Gastroesophageal sphincter (tissue), 4 donors: Measurements from ENCODE around the gene PPM1H. TPM values are rescaled to one million over a fixed set of nuclear protein-coding genes. Genes with fewer than 3 reads are reported as not detected.
A peak's percentile ranks its signal among the peaks of the same experiment; 100 is the strongest.

Source experiments
- ATAC-seq: fragments of 150-250 bp; one replicate; pipeline ENCODE4 v1.9.1; 2016; ENCODE audit warnings: mild to moderate bottlenecking, moderate library complexity
- H3K27ac ChIP-seq, 4 donors: fragments of 200-600 bp; sonication (generic) in 3 of 4; 1 replicate in 3 of 4; 2 replicates in 1 of 4; pipeline ENCODE4 v1.5.1; 2016 to 2019
- H3K27me3 ChIP-seq: fragments of 200-600 bp; sonication (generic); one replicate; pipeline ENCODE4 v1.5.1; 2019
- H3K36me3 ChIP-seq, 2 donors: fragments of 200-600 bp; sonication (generic); one replicate each; pipeline ENCODE4 v1.5.1; 2019; ENCODE audit warnings: control low read depth in 1 of 2
- H3K4me1 ChIP-seq, 3 donors: fragments of 200-600 bp; sonication (generic); 1 replicate in 2 of 3; 2 replicates in 1 of 3; pipeline ENCODE4 v1.5.1; 2016 to 2019; ENCODE audit warnings: control low read depth in 2 of 3
- H3K4me3 ChIP-seq, 2 donors: fragments of 200-600 bp; sonication (generic); one replicate each; pipeline ENCODE4 v1.5.1; 2019; ENCODE audit warnings: mild to moderate bottlenecking in 1 of 2, moderate library complexity in 1 of 2
- H3K9me3 ChIP-seq, 3 donors: fragments of 200-600 bp; sonication (generic); one replicate each; pipeline ENCODE4 v1.5.1; 2017 to 2019; ENCODE audit warnings: control low read depth in 2 of 3
- EP300 ChIP-seq: sonication (generic); formaldehyde crosslinking; IDR thresholded peaks from one replicate; pipeline ENCODE4 v1.6.1; 2017; ENCODE audit warnings: antibody characterized with exemption, mild to moderate bottlenecking
- POLR2A ChIP-seq, 2 donors: fragments of 450-650 bp; IDR thresholded peaks; one replicate each; pipeline ENCODE4 v1.6.1; 2017; ENCODE audit warnings: antibody characterized with exemption in 2 of 2, mild to moderate bottlenecking in 2 of 2, moderate library complexity in 1 of 2
- POLR2AphosphoS5 ChIP-seq: sonication (generic); formaldehyde crosslinking; IDR thresholded peaks from one replicate; pipeline ENCODE4 v1.6.1; 2017; ENCODE audit warnings: antibody characterized with exemption
- WGBS, 2 donors: methylation state at CpG; one replicate each; pipeline ENCODE4 v1.1.5; 2018; ENCODE audit warnings: low coverage in 1 of 2; 5-methylcytosine and 5-hydroxymethylcytosine counted together
- total RNA-seq, 4 donors: library from RNA; depleted of rRNA; stranded (reverse); fragments of >200 nt; gene quantifications; one replicate each; pipeline ENCODE4 v1.1.0, GENCODE V29; 2016
- TF ChIP-seq, protein P1 (sequence below), 4 experiments: fragments of 200-600 bp in 2 of 4; fragments of 450-650 bp in 2 of 4; sonication (generic) in 1 of 4; IDR thresholded peaks; one replicate each; pipeline ENCODE4 v1.5.1; 2017 to 2019; ENCODE audit warnings: antibody characterized with exemption in 4 of 4, mild to moderate bottlenecking in 2 of 4, moderate library complexity in 2 of 4

PPM1H gene
- total RNA-seq, 4 donors from 2014 or later: 1.3 to 1.9 (median 1.6) TPM

DNA sequence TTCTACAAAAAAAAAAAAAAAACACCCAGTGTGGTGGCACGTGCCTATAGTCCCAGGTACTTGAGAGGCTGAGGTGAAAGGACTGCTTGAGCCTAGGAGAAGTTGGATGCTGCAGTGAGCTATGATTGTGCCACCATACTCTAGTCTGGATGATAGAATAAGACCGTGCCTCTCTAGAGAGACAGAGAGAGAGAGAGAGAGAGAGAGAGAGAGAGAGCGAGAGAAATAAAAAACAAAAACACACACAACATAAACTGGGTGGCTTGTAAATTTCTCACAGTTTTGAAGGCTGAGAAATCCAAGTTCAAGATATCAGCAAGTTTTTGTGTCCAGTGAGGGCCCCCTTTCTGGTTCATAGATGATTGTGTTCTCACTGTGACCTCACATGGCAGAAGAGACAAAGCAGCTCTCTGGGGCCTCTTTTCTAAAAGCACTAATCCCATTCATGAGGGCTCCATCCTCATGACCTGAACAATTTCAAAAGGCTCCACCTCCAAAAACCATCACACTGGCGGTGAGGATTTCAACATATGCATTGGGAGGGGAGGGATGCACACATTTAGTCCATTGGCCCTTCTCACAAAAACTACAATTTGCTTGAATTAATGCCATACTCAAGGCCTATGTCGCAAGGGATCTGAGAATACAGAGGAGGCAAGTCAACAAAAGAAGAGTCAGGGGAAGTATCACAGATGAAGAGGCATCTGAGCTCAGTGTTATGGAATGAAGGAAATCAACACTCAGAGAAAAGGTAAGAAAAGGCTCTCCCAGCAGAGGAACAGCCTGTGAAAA is 94.9 kb downstream of the PPM1H start:
- no peaks in the 10 kb centered on the region for H3K4me1 ChIP-seq
- no peaks in the 10 kb centered on the region for H3K9me3 ChIP-seq
- TF ChIP-seq POLR2A (IDR thresholded peaks at IDR 0.05): no peak
- no peak for TF ChIP-seq EP300
- TF ChIP-seq, protein P1, sequence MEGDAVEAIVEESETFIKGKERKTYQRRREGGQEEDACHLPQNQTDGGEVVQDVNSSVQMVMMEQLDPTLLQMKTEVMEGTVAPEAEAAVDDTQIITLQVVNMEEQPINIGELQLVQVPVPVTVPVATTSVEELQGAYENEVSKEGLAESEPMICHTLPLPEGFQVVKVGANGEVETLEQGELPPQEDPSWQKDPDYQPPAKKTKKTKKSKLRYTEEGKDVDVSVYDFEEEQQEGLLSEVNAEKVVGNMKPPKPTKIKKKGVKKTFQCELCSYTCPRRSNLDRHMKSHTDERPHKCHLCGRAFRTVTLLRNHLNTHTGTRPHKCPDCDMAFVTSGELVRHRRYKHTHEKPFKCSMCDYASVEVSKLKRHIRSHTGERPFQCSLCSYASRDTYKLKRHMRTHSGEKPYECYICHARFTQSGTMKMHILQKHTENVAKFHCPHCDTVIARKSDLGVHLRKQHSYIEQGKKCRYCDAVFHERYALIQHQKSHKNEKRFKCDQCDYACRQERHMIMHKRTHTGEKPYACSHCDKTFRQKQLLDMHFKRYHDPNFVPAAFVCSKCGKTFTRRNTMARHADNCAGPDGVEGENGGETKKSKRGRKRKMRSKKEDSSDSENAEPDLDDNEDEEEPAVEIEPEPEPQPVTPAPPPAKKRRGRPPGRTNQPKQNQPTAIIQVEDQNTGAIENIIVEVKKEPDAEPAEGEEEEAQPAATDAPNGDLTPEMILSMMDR (IDR thresholded peaks at IDR 0.05): no peak
- no peak for TF ChIP-seq POLR2AphosphoS5
- 90 to 92% methylated on average over 2 to 3 of the region's 5 CpGs for WGBS, 2 donors
- H3K27ac ChIP-seq: no peak overlapping the region
- no peak for ATAC-seq
- H3K36me3 ChIP-seq: no peaks in the 10 kb centered on the region
- no peak overlapping the region for H3K4me3 ChIP-seq
- no peaks in the 10 kb centered on the region for H3K27me3 ChIP-seq

DNA sequence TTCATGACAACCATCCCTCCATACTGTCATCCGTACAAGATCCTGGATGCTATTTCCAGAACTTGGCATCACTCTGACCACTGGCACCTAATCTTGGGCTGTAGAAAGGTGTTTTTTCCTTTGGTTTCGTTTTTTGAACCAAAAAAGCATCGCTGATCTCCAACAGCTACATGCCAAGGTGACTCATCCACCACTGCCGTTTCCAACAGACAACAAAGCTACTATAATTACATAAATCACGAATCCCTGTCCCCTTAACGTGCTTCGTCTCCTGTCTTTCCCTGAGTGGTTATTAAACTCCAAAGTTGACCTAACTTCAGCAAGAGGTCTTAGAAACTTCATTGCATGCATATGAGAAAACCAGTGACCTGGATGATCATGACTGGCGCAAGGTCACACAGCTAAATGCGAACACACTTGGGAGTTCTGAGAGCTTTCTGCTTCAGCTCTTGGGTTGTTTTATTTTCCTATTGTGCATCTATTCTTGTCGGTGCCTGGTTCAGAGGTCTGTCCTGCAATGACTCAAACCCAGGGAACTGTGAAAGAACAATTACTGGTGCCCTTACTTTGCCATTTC is 99.9 kb downstream of the PPM1H start:
- H3K4me1 ChIP-seq: no peaks in the 10 kb centered on the region
- peak overlapping the region in 3 of 4 donors; percentile 38 to 50 (median 38) for H3K27ac ChIP-seq
- H3K4me3 ChIP-seq: peak overlapping the region in 1 of 2 donors; percentile 18
- H3K36me3 ChIP-seq: no peaks in the 10 kb centered on the region
- 45 to 47% methylated on average over 8 to 9 of the region's 10 CpGs for WGBS, 2 donors
- ATAC-seq: peak; percentile 63
- H3K27me3 ChIP-seq: no peaks in the 10 kb centered on the region
- H3K9me3 ChIP-seq: no peaks in the 10 kb centered on the region
- TF ChIP-seq, protein P1 (IDR thresholded peaks at IDR 0.05): no peak
- TF ChIP-seq POLR2AphosphoS5: no peak
- no peak for TF ChIP-seq EP300
- TF ChIP-seq POLR2A (IDR thresholded peaks at IDR 0.05): no peak

DNA sequence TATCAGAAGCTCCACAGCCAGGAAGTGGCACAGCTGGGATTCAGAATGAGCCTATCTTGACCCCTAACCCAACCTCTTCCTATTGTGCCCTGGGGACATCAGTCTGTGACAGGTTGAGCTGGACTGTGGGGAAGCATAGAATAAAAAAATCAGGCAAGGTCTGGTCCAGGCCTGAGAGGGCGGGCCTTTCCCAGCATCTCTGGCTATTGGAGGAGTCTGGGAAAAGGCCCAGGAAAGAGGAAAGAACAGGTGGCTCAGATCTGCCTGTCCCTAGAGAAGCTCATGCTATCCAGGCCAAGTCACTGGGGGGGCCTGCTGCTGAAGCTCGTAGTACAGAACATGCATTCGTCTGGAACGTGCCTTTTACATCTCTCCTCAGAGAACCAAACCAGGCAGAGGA is 100.5 kb downstream of the PPM1H start:
- no peaks in the 10 kb centered on the region for H3K36me3 ChIP-seq
- peak overlapping the region in 3 of 4 donors; percentile 38 to 50 (median 38) for H3K27ac ChIP-seq
- TF ChIP-seq, protein P1 (IDR thresholded peaks at IDR 0.05): no peak
- no peak for TF ChIP-seq EP300
- no peak for TF ChIP-seq POLR2A (IDR thresholded peaks at IDR 0.05)
- no peak for TF ChIP-seq POLR2AphosphoS5
- peak; percentile 83 for ATAC-seq
- peak overlapping the region in 1 of 2 donors; percentile 18 for H3K4me3 ChIP-seq
- no peaks in the 10 kb centered on the region for H3K27me3 ChIP-seq
- no peaks in the 10 kb centered on the region for H3K4me1 ChIP-seq
- no peaks in the 10 kb centered on the region for H3K9me3 ChIP-seq
- WGBS, 2 donors: 67 to 74% methylated on average over 4 of the region's 4 CpGs

DNA sequence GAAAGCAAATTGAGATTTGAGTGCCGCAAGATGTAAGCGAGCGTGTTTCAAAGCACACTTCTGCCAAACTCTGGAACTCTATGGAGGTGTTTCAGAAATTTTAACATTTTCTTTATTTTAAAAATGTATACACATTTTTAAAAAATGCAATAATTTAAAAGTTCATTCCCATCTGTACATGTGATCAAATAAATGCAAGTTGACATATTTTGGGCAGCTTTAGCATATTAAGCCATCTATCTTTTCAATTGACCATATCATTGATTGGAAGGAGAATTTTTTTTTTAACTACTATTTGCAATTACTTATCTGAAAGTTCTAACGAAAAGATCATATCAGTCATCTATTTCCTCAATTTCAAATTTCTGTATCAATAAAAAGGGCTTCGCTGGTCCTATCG is 101.3 kb downstream of the PPM1H start:
- no peak for ATAC-seq
- no peaks in the 10 kb centered on the region for H3K9me3 ChIP-seq
- H3K4me1 ChIP-seq: no peaks in the 10 kb centered on the region
- H3K4me3 ChIP-seq: no peak overlapping the region
- no peaks in the 10 kb centered on the region for H3K27me3 ChIP-seq
- H3K36me3 ChIP-seq: no peaks in the 10 kb centered on the region
- WGBS, 2 donors: 92 to 93% methylated on average over 6 of the region's 6 CpGs
- no peak overlapping the region for H3K27ac ChIP-seq
- TF ChIP-seq, protein P1 (IDR thresholded peaks at IDR 0.05): no peak
- no peak for TF ChIP-seq EP300
- TF ChIP-seq POLR2AphosphoS5: no peak

DNA sequence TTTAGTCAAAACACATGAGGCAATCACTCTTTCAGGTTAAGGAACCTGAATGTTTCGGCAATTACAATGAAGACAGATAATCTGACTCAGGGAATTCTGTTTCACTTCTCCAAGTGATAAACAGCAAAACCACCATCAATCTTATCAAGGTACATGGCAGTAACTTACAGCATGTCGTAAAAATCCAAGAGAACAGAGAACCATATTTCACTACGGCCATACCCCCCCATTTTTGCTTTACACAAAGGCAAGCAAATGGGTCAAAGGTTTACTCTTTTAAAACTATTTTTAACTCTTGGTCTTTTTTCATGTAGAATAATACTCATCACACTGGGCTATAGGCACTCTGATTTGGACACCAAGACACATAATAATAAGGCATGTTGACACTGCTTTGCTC is 102.4 kb downstream of the PPM1H start:
- H3K36me3 ChIP-seq: no peaks in the 10 kb centered on the region
- H3K4me3 ChIP-seq: no peak overlapping the region
- H3K9me3 ChIP-seq: no peaks in the 10 kb centered on the region
- WGBS, 2 donors: 70 to 87% methylated on average over 3 of the region's 3 CpGs
- H3K4me1 ChIP-seq: no peaks in the 10 kb centered on the region
- H3K27me3 ChIP-seq: no peaks in the 10 kb centered on the region
- no peak for ATAC-seq
- TF ChIP-seq, protein P1 (IDR thresholded peaks at IDR 0.05): no peak
- TF ChIP-seq POLR2A (IDR thresholded peaks at IDR 0.05) (no peak), POLR2AphosphoS5 (no peak), EP300 (no peak)
- no peak overlapping the region for H3K27ac ChIP-seq
